ENCODE measurements around the gene EIF3K.

EIF3K gene

GRCh38 chr19:38676023-38676877, 57.3 kb downstream of the EIF3K start:
- Histone ChIP-seq H3K4me1 (ENCODE audit: control insufficient read depth in 1 of 2, insufficient read depth in 2 of 2, low read length in 2 of 2) (peaks cover 82 to 83% of the 10 kb centered on the region in 2 donors), H3K36me3 (ENCODE audit: control insufficient read depth in 1 of 2, insufficient read depth in 2 of 2, low read length in 2 of 2) (peaks cover 11 to 13% of the 10 kb centered on the region in 2 donors), H3K4me3 (ENCODE audit: low read depth in 1 of 2, low read length in 2 of 2) (peak overlapping the region; percentile 38 to 46), H3K9ac (ENCODE audit: low read depth in 1 of 2, low read length in 2 of 2) (peak overlapping the region; percentile 76 to 81), H3K27me3 (ENCODE audit: control insufficient read depth in 1 of 2, insufficient read depth in 2 of 2, low read length in 2 of 2) (no peaks in the 10 kb centered on the region), H3K9me3 (ENCODE audit: control insufficient read depth in 1 of 2, low read length in 2 of 2) (no peaks in the 10 kb centered on the region), H3K27ac (ENCODE audit: low read depth, low read length) (peak overlapping the region; percentile 85)

GRCh38 chr19:38676878-38677646, 58.1 kb downstream of the EIF3K start:
- Histone ChIP-seq H3K9me3 (ENCODE audit: control insufficient read depth in 1 of 2, low read length in 2 of 2) (no peaks in the 10 kb centered on the region), H3K27me3 (ENCODE audit: control insufficient read depth in 1 of 2, insufficient read depth in 2 of 2, low read length in 2 of 2) (no peaks in the 10 kb centered on the region), H3K4me3 (ENCODE audit: low read depth in 1 of 2, low read length in 2 of 2) (peak overlapping the region; percentile 38 to 46), H3K27ac (ENCODE audit: low read depth, low read length) (peak overlapping the region; percentile 85), H3K9ac (ENCODE audit: low read depth in 1 of 2, low read length in 2 of 2) (peak overlapping the region; percentile 76 to 81), H3K4me1 (ENCODE audit: control insufficient read depth in 1 of 2, insufficient read depth in 2 of 2, low read length in 2 of 2) (peaks cover 78 to 79% of the 10 kb centered on the region in 2 donors), H3K36me3 (ENCODE audit: control insufficient read depth in 1 of 2, insufficient read depth in 2 of 2, low read length in 2 of 2) (peaks cover 11 to 13% of the 10 kb centered on the region in 2 donors)

- no peak overlapping the region for H3K4me3 ChIP-seq (ENCODE audit: low read depth in 1 of 2, low read length in 2 of 2)
- H3K27ac ChIP-seq (ENCODE audit: low read depth, low read length), result peak overlapping the region; percentile 66
- H3K27me3 ChIP-seq (ENCODE audit: control insufficient read depth in 1 of 2, insufficient read depth in 2 of 2, low read length in 2 of 2), result no peaks in the 10 kb centered on the region
- H3K9me3 ChIP-seq (ENCODE audit: control insufficient read depth in 1 of 2, low read length in 2 of 2), result no peaks in the 10 kb centered on the region
- H3K4me1 ChIP-seq (ENCODE audit: control insufficient read depth in 1 of 2, insufficient read depth in 2 of 2, low read length in 2 of 2), result peaks cover 89 to 90% of the 10 kb centered on the region in 2 donors
- peaks cover 11 to 13% of the 10 kb centered on the region in 2 donors for H3K36me3 ChIP-seq (ENCODE audit: control insufficient read depth in 1 of 2, insufficient read depth in 2 of 2, low read length in 2 of 2)
- peak overlapping the region; percentile 51 to 54 for H3K9ac ChIP-seq (ENCODE audit: low read depth in 1 of 2, low read length in 2 of 2)
Observed at GRCh38 chr19:38678217-38678890, 59.4 kb downstream of the EIF3K start.

GRCh38 chr19:38678891-38679494, 60.0 kb downstream of the EIF3K start:
- Histone ChIP-seq H3K27me3 (ENCODE audit: control insufficient read depth in 1 of 2, insufficient read depth in 2 of 2, low read length in 2 of 2) (no peaks in the 10 kb centered on the region), H3K36me3 (ENCODE audit: control insufficient read depth in 1 of 2, insufficient read depth in 2 of 2, low read length in 2 of 2) (peaks cover 11 to 13% of the 10 kb centered on the region in 2 donors), H3K9me3 (ENCODE audit: control insufficient read depth in 1 of 2, low read length in 2 of 2) (no peaks in the 10 kb centered on the region), H3K9ac (ENCODE audit: low read depth in 1 of 2, low read length in 2 of 2) (peak overlapping the region; percentile 51 to 54), H3K27ac (ENCODE audit: low read depth, low read length) (peak overlapping the region; percentile 66), H3K4me3 (ENCODE audit: low read depth in 1 of 2, low read length in 2 of 2) (no peak overlapping the region), H3K4me1 (ENCODE audit: control insufficient read depth in 1 of 2, insufficient read depth in 2 of 2, low read length in 2 of 2) (peaks cover 93% of the 10 kb centered on the region in 2 donors)

GRCh38 chr19:38679839-38680238, 60.9 kb downstream of the EIF3K start:
- Histone ChIP-seq H3K4me1 (ENCODE audit: control insufficient read depth in 1 of 2, insufficient read depth in 2 of 2, low read length in 2 of 2) (peaks cover 93% of the 10 kb centered on the region in 2 donors), H3K27ac (ENCODE audit: low read depth, low read length) (peak overlapping the region; percentile 66), H3K27me3 (ENCODE audit: control insufficient read depth in 1 of 2, insufficient read depth in 2 of 2, low read length in 2 of 2) (no peaks in the 10 kb centered on the region), H3K36me3 (ENCODE audit: control insufficient read depth in 1 of 2, insufficient read depth in 2 of 2, low read length in 2 of 2) (peaks cover 11 to 13% of the 10 kb centered on the region in 2 donors), H3K4me3 (ENCODE audit: low read depth in 1 of 2, low read length in 2 of 2) (no peak overlapping the region), H3K9ac (ENCODE audit: low read depth in 1 of 2, low read length in 2 of 2) (peak overlapping the region; percentile 51 to 54), H3K9me3 (ENCODE audit: control insufficient read depth in 1 of 2, low read length in 2 of 2) (no peaks in the 10 kb centered on the region)

GRCh38 chr19:38682195-38682867, 63.3 kb downstream of the EIF3K start:
- Histone ChIP-seq H3K4me3 (ENCODE audit: low read depth in 1 of 2, low read length in 2 of 2) (no peak overlapping the region), H3K9me3 (ENCODE audit: control insufficient read depth in 1 of 2, low read length in 2 of 2) (no peaks in the 10 kb centered on the region), H3K27ac (ENCODE audit: low read depth, low read length) (peak overlapping the region; percentile 95), H3K36me3 (ENCODE audit: control insufficient read depth in 1 of 2, insufficient read depth in 2 of 2, low read length in 2 of 2) (peaks cover 3 to 5% of the 10 kb centered on the region in 2 donors), H3K9ac (ENCODE audit: low read depth in 1 of 2, low read length in 2 of 2) (peak overlapping the region; percentile 56 to 82), H3K27me3 (ENCODE audit: control insufficient read depth in 1 of 2, insufficient read depth in 2 of 2, low read length in 2 of 2) (no peaks in the 10 kb centered on the region), H3K4me1 (ENCODE audit: control insufficient read depth in 1 of 2, insufficient read depth in 2 of 2, low read length in 2 of 2) (peaks cover 87 to 93% of the 10 kb centered on the region in 2 donors)

GRCh38 chr19:38682872-38683392, 63.9 kb downstream of the EIF3K start:
- peaks cover 2 to 3% of the 10 kb centered on the region in 2 donors for H3K36me3 ChIP-seq (ENCODE audit: control insufficient read depth in 1 of 2, insufficient read depth in 2 of 2, low read length in 2 of 2)
- peak overlapping the region; percentile 95 for H3K27ac ChIP-seq (ENCODE audit: low read depth, low read length)
- H3K9ac ChIP-seq (ENCODE audit: low read depth in 1 of 2, low read length in 2 of 2), result peak overlapping the region; percentile 56 to 82
- H3K27me3 ChIP-seq (ENCODE audit: control insufficient read depth in 1 of 2, insufficient read depth in 2 of 2, low read length in 2 of 2), result no peaks in the 10 kb centered on the region
- no peaks in the 10 kb centered on the region for H3K9me3 ChIP-seq (ENCODE audit: control insufficient read depth in 1 of 2, low read length in 2 of 2)
- H3K4me3 ChIP-seq (ENCODE audit: low read depth in 1 of 2, low read length in 2 of 2), result peak overlapping the region in 1 of 2 donors; percentile 1
- peaks cover 84 to 92% of the 10 kb centered on the region in 2 donors for H3K4me1 ChIP-seq (ENCODE audit: control insufficient read depth in 1 of 2, insufficient read depth in 2 of 2, low read length in 2 of 2)

- Histone ChIP-seq H3K4me1 (ENCODE audit: control insufficient read depth in 1 of 2, insufficient read depth in 2 of 2, low read length in 2 of 2) (peaks cover 83 to 89% of the 10 kb centered on the region in 2 donors), H3K36me3 (ENCODE audit: control insufficient read depth in 1 of 2, insufficient read depth in 2 of 2, low read length in 2 of 2) (peaks cover 2 to 3% of the 10 kb centered on the region in 2 donors), H3K9ac (ENCODE audit: low read depth in 1 of 2, low read length in 2 of 2) (peak overlapping the region; percentile 78 to 82), H3K9me3 (ENCODE audit: control insufficient read depth in 1 of 2, low read length in 2 of 2) (no peaks in the 10 kb centered on the region), H3K27ac (ENCODE audit: low read depth, low read length) (peak overlapping the region; percentile 95), H3K27me3 (ENCODE audit: control insufficient read depth in 1 of 2, insufficient read depth in 2 of 2, low read length in 2 of 2) (no peaks in the 10 kb centered on the region), H3K4me3 (ENCODE audit: low read depth in 1 of 2, low read length in 2 of 2) (peak overlapping the region in 1 of 2 donors; percentile 7)
Observed at GRCh38 chr19:38683393-38684077, 64.5 kb downstream of the EIF3K start.
